ENCODE data around the gene OR7A5.

Gene OR7A5

GRCh38 chr19:14835011-14835410, at the start of gene OR7A5, which contains the start of gene OR7C1:
Gene OR7A5 (minus strand): TSS chr19:14835185. CDS start chr19:14828241, 6,944 bp downstream.
Gene OR7C1 (minus strand): TSS chr19:14835185. CDS start chr19:14800136, 35,049 bp downstream.
- no peak for TF ChIP-seq CTCF (IDR thresholded peaks at IDR 0.05; ENCODE audit: extremely low read depth, missing control alignments)
- DNase-seq (ENCODE audit: low spot score), result no peak

GRCh38 chr19:14871619-14872230, 36.7 kb upstream of the OR7A5 start:
- peak; percentile 13 for DNase-seq (ENCODE audit: low spot score)
- peak; percentile 37 for TF ChIP-seq CTCF (IDR thresholded peaks at IDR 0.05; ENCODE audit: extremely low read depth, missing control alignments)

- no peak for TF ChIP-seq CTCF (IDR thresholded peaks at IDR 0.05; ENCODE audit: extremely low read depth, missing control alignments)
- no peak for DNase-seq (ENCODE audit: low spot score)
Measured at GRCh38 chr19:14868497-14868896, 33.5 kb upstream of the OR7A5 start.

- no peak for DNase-seq (ENCODE audit: low spot score)
- TF ChIP-seq CTCF (IDR thresholded peaks at IDR 0.05; ENCODE audit: extremely low read depth, missing control alignments), result no peak
Measured at GRCh38 chr19:14848822-14849221, 13.8 kb upstream of the OR7A5 start, which contains the start of gene OR7A10. Gene OR7A10 (minus strand): TSS chr19:14848922. CDS start chr19:14841877, 7,045 bp downstream.

GRCh38 chr19:14843578-14843977, 8.6 kb upstream of the OR7A5 start:
- TF ChIP-seq CTCF (IDR thresholded peaks at IDR 0.05; ENCODE audit: extremely low read depth, missing control alignments), result no peak

GRCh38 chr19:14843169-14843568, 8.2 kb upstream of the OR7A5 start:
- TF ChIP-seq CTCF (IDR thresholded peaks at IDR 0.05; ENCODE audit: extremely low read depth, missing control alignments), result no peak
- DNase-seq (ENCODE audit: low spot score), result no peak

More at GRCh38 chr19:14843578-14843977, 8.6 kb upstream of the OR7A5 start:
- DNase-seq (ENCODE audit: low spot score), result no peak

GRCh38 chr19:14840206-14840605, 5.2 kb upstream of the OR7A5 start:
- no peak for TF ChIP-seq CTCF (IDR thresholded peaks at IDR 0.05; ENCODE audit: extremely low read depth, missing control alignments)

More at GRCh38 chr19:14840206-14840605, 5.2 kb upstream of the OR7A5 start:
- no peak for DNase-seq (ENCODE audit: low spot score)

Data from GM20000 (cell line).